Measurements from ENCODE around the gene MRPL20.

DNA sequence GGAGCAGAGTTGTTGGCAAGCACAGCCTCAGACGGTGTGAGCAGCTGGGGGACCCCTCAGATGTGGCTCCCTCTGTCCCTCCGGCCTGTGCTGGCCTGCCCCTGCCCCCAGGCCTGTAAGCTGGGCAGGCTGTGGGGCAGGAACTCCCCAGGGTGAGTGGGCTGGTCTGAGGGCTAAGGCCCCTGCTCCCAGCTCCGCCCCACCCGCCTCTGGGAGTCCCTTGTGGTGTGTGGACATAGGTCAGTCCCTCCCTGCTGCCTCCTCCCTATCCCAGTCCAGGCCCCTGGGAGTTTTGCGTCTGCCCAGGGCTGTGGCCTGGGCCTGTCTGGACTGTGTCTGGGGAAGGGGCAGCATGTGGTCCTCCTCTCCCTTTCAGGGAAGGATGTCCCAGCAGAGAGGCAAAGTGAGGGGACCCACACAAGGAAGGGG lies 24.8 kb upstream of the MRPL20 start:
- TF ChIP-seq, protein P1, sequence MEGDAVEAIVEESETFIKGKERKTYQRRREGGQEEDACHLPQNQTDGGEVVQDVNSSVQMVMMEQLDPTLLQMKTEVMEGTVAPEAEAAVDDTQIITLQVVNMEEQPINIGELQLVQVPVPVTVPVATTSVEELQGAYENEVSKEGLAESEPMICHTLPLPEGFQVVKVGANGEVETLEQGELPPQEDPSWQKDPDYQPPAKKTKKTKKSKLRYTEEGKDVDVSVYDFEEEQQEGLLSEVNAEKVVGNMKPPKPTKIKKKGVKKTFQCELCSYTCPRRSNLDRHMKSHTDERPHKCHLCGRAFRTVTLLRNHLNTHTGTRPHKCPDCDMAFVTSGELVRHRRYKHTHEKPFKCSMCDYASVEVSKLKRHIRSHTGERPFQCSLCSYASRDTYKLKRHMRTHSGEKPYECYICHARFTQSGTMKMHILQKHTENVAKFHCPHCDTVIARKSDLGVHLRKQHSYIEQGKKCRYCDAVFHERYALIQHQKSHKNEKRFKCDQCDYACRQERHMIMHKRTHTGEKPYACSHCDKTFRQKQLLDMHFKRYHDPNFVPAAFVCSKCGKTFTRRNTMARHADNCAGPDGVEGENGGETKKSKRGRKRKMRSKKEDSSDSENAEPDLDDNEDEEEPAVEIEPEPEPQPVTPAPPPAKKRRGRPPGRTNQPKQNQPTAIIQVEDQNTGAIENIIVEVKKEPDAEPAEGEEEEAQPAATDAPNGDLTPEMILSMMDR (IDR thresholded peaks at IDR 0.05): no peak
- TF ChIP-seq POLR2A (IDR thresholded peaks at IDR 0.05): no peak

All from Peyer's patch (tissue), 4 donors.